ENCODE measurements around the gene TTC7B. TPM values are rescaled to one million over a fixed set of nuclear protein-coding genes. Genes with fewer than 3 reads are reported as not detected.
A peak's percentile ranks its signal among the peaks of the same experiment; 100 is the strongest.

The TTC7B gene
- total and polyA plus RNA-seq, 2 experiments from 2014 or later, result 7.9 to 28.6 TPM

DNA sequence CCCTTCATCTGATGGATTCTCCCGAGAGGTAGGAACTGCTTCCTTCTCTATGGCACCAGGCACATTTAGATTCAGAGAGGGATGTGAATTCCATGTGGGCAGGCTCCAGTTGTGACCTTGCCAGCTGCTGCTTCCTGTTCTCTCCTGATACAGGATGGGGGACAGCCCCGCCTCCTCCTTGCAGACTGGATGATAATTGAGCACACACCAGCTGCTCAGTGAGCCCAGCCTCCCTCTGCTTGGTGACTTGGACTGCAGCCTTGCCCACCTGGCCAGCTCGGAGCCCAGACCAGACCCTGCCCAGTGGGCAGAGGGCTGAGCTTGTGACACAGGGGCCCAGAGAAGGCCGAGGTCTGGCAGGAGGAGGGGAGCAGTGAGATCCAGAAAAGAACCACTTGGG, 329.2 kb downstream of the TTC7B start:
- TF ChIP-seq, protein P1, sequence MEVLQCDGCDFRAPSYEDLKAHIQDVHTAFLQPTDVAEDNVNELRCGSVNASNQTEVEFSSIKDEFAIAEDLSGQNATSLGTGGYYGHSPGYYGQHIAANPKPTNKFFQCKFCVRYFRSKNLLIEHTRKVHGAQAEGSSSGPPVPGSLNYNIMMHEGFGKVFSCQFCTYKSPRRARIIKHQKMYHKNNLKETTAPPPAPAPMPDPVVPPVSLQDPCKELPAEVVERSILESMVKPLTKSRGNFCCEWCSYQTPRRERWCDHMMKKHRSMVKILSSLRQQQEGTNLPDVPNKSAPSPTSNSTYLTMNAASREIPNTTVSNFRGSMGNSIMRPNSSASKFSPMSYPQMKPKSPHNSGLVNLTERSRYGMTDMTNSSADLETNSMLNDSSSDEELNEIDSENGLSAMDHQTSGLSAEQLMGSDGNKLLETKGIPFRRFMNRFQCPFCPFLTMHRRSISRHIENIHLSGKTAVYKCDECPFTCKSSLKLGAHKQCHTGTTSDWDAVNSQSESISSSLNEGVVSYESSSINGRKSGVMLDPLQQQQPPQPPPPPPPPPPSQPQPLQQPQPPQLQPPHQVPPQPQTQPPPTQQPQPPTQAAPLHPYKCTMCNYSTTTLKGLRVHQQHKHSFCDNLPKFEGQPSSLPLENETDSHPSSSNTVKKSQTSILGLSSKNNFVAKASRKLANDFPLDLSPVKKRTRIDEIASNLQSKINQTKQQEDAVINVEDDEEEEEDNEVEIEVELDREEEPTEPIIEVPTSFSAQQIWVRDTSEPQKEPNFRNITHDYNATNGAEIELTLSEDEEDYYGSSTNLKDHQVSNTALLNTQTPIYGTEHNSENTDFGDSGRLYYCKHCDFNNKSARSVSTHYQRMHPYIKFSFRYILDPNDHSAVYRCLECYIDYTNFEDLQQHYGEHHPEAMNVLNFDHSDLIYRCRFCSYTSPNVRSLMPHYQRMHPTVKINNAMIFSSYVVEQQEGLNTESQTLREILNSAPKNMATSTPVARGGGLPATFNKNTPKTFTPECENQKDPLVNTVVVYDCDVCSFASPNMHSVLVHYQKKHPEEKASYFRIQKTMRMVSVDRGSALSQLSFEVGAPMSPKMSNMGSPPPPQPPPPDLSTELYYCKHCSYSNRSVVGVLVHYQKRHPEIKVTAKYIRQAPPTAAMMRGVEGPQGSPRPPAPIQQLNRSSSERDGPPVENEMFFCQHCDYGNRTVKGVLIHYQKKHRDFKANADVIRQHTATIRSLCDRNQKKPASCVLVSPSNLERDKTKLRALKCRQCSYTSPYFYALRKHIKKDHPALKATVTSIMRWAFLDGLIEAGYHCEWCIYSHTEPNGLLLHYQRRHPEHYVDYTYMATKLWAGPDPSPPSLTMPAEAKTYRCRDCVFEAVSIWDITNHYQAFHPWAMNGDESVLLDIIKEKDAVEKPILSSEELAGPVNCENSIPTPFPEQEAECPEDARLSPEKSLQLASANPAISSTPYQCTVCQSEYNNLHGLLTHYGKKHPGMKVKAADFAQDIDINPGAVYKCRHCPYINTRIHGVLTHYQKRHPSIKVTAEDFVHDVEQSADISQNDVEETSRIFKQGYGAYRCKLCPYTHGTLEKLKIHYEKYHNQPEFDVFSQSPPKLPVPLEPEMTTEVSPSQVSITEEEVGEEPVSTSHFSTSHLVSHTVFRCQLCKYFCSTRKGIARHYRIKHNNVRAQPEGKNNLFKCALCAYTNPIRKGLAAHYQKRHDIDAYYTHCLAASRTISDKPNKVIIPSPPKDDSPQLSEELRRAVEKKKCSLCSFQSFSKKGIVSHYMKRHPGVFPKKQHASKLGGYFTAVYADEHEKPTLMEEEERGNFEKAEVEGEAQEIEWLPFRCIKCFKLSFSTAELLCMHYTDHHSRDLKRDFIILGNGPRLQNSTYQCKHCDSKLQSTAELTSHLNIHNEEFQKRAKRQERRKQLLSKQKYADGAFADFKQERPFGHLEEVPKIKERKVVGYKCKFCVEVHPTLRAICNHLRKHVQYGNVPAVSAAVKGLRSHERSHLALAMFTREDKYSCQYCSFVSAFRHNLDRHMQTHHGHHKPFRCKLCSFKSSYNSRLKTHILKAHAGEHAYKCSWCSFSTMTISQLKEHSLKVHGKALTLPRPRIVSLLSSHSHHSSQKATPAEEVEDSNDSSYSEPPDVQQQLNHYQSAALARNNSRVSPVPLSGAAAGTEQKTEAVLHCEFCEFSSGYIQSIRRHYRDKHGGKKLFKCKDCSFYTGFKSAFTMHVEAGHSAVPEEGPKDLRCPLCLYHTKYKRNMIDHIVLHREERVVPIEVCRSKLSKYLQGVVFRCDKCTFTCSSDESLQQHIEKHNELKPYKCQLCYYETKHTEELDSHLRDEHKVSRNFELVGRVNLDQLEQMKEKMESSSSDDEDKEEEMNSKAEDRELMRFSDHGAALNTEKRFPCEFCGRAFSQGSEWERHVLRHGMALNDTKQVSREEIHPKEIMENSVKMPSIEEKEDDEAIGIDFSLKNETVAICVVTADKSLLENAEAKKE (CRISPR knock-in tag; IDR thresholded peaks at IDR 0.05), result no peak
- TF ChIP-seq REST (IDR thresholded peaks at IDR 0.05; ENCODE audit: unreplicated experiment) (no peak), STAT1 (IDR thresholded peaks at IDR 0.05; ENCODE audit: unreplicated experiment) (no peak), JUNB (IDR thresholded peaks at IDR 0.05; ENCODE audit: unreplicated experiment) (no peak)
- Histone ChIP-seq H3K79me2 (replicated peaks; ENCODE audit: insufficient read depth) (no peaks in the 10 kb centered on the region), H2AFZ (no peak overlapping the region), H3K36me3 (ENCODE audit: insufficient read depth) (no peaks in the 10 kb centered on the region), H3K27ac (ENCODE audit: low read depth) (no peak overlapping the region), H3K4me1 (ENCODE audit: insufficient read depth) (peaks cover 11% of the 10 kb centered on the region; the same call in 1 of the 2 replicates), H4K20me1 (replicated peaks; ENCODE audit: insufficient read depth) (no peaks in the 10 kb centered on the region), H3K9me2 (ENCODE audit: insufficient read depth) (peaks cover 4% of the 10 kb centered on the region; the same call in 1 of the 2 replicates), H3F3A (replicated peaks; ENCODE audit: low read depth) (no peaks in the 10 kb centered on the region), H3K27me3 (ENCODE audit: insufficient read depth) (no peaks in the 10 kb centered on the region), H3K4me2 (no peak overlapping the region), H3K4me3 (no peak overlapping the region)
- peaks cover 12% of the 10 kb centered on the region for H3K27me3 Mint-ChIP-seq (ENCODE audit: insufficient read depth, low read depth, poor library complexity)
- no peaks in the 10 kb centered on the region; the same call in 2 of the 3 replicates for H3K36me3 Mint-ChIP-seq (ENCODE audit: low read depth)
- ATAC-seq, result peak; percentile 33; the same call in 1 of the 3 replicates
- H3K9me3 Mint-ChIP-seq, result no peaks in the 10 kb centered on the region
- no peak overlapping the region for H3K4me3 Mint-ChIP-seq
- no peak overlapping the region for H3K27ac Mint-ChIP-seq
- DNase-seq (ENCODE audit: low spot score), result peak; percentile 32
- peaks cover 14% of the 10 kb centered on the region for H3K4me1 Mint-ChIP-seq

Measured in GM23338 (cell line).